Activated CD8-positive, alpha-beta memory T cell treated with anti-CD3 and anti-CD28 coated beads, Interleukin-2, amount 10 ng/mL, durations not matched to agents 7 days and 5 days (primary cell): ENCODE data around the gene PYDC1. TPM values are rescaled to one million over a fixed set of nuclear protein-coding genes. Genes with fewer than 3 reads are reported as not detected.
"Not testable (repeated sequence)": the region's sequence is repeated elsewhere in the genome, so short reads cannot be mapped to it uniquely, and the experiment has no call there.

Source experiments
- ATAC-seq: fragments of 150-1000 bp; cut with Tn5 transposase; one replicate; pipeline ENCODE4 v1.10.0; 2021; ENCODE audit warnings: moderate library complexity
- CTCF ChIA-PET: fragments of 350-600 bp; sonication (Branson Sonifier 250); formaldehyde crosslinking; loops from one replicate; lab custom pipeline; 2021; ENCODE audit warnings: antibody characterized with exemption; lab: Charles Lee
- DNase-seq: peaks from one replicate; pipeline ENCODE4 v3.0.0-alpha.2; 2020
- H3K27ac Mint-ChIP-seq: one replicate; pipeline ENCODE4 v1.8.0; 2021; ENCODE audit warnings: mild to moderate bottlenecking, mixed read lengths
- H3K27me3 Mint-ChIP-seq: one replicate; pipeline ENCODE4 v1.8.0; 2021; ENCODE audit warnings: mixed read lengths
- H3K36me3 Mint-ChIP-seq: one replicate; pipeline ENCODE4 v1.8.0; 2021; ENCODE audit warnings: mild to moderate bottlenecking, mixed read lengths
- H3K4me1 Mint-ChIP-seq: one replicate; pipeline ENCODE4 v1.8.0; 2021; ENCODE audit warnings: mixed read lengths
- H3K4me3 Mint-ChIP-seq: one replicate; pipeline ENCODE4 v1.8.0; 2021; ENCODE audit warnings: mild to moderate bottlenecking, moderate library complexity, mixed read lengths
- H3K9me3 Mint-ChIP-seq: one replicate; pipeline ENCODE4 v1.8.0; 2022; ENCODE audit warnings: low read depth, mixed read lengths
- total RNA-seq, 2 experiments: library from RNA; stranded (reverse); gene quantifications; one replicate each; pipeline ENCODE4 v1.2.3, GENCODE V29; 2021

PYDC1 gene
- total RNA-seq, result not detected

DNA sequence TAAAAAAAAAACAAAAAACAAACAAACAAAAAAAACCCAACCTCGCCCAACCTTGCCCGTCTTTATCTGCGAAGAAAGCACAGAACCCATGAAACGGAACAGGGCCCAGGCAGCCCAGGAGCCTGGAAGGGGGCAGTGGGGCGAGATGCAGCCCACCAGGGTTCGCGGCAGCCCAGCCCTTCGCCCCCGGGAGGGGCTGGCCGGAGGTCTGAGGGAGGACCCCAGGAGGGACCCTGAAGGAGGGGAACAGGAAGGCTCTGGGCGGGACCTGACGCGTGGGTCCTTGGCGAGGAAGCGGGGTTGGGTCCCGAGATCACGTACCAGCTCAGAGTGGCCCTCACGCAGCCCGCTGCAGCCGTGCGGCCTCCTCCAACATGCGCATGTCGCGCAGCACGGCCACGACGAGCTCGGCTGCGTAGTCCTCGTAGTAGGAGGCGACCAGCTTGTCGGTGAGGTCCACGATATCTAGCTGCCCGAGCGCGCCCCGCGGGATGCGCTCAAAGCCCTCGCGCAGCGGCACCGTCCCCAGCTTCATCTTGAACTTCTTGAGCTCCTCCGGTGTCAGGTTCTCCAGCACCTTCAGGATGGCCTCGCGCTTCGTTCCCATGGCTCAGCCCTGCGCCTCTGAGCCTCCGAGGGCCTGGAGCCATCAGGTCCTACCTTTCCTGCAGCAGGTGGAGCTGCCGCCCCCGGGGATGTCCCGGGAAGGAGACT lies at the start of gene PYDC1:
Gene PYDC1, minus strand, starts transcription at position 714 of the 714 bp plus-strand sequence. Its CDS starts 107 bp downstream, at position 607.
- no peak within 1 kb of the TSS for H3K27ac Mint-ChIP-seq
- CTCF ChIA-PET, result interaction anchor here (0.7 to 3.0 kb wide), 12 partner anchors 10 to 623 kb away, joined by 3 to 19 read pairs (median 4); partner anchors contain the start of genes PYCARD and ZNF843
- DNase-seq (no peak), ATAC-seq (peak; percentile 43)
- peaks cover 65% of the 10 kb centered on the region for H3K27me3 Mint-ChIP-seq
- peak within 1 kb of the TSS; percentile 33 for H3K4me3 Mint-ChIP-seq
- peaks cover 27% of the 10 kb centered on the region for H3K4me1 Mint-ChIP-seq
- peaks cover 2% of the 10 kb centered on the region for H3K36me3 Mint-ChIP-seq
- no peaks in the 10 kb centered on the region for H3K9me3 Mint-ChIP-seq

DNA sequence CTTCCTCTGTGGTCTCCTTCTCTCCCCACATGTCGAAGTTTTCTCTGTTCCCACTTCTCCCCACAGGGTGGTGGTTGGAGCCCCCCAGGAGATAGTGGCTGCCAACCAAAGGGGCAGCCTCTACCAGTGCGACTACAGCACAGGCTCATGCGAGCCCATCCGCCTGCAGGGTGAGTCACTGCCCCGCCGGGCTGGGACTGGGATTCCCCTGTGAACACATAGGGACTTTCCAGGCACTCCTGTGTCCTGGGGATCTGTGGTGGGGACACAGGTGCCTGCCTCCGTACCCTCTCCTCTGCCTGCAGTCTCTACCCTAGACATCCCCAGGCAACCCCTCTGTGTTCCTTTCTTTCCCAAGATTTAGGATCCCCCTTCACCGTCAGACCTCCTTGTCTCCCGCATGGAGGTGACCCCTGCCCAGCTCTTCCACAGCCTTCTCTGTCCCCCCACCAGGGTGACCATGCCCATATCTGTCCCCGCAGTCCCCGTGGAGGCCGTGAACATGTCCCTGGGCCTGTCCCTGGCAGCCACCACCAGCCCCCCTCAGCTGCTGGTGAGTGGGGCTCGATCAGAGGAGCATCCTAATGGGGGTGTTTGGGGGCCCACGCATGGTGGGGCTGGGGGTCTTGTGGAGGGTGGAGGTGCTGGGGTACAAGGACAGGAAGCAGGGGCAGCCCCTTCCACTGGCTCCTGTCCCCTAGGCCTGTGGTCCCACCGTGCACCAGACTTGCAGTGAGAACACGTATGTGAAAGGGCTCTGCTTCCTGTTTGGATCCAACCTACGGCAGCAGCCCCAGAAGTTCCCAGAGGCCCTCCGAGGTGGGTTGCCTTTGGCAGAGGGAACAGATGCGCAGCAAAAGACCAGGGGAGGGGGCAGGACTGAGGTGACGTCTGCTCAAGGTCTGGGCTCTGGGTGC lies 48.7 kb upstream of the PYDC1 start:
- Mint-ChIP-seq H3K4me1 (peaks cover 37% of the 10 kb centered on the region), H3K4me3 (no peak overlapping the region)

DNA sequence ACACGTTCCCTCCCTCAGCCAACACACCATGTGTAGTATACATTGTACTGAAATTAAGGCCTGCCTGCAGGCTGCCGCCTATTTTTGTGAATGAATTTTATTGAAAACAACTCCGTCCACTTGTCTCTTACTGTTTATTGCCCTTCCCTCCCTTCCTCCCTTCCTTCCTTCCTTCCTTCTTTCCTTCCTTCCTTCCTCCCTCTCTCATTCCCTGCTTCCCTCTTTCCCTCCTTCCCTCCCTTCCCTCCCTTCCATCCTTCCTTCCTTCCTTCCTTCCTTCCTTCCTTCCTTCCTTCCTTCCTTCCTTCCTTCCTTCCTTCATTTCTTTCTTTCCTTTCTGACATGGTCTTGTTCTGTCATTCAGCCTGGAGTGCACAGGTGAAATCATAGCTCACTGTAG lies 45.1 kb upstream of the PYDC1 start:
- no peak overlapping the region for H3K27ac Mint-ChIP-seq
- no peaks in the 10 kb centered on the region for H3K9me3 Mint-ChIP-seq
- H3K4me1 Mint-ChIP-seq, result peaks cover 42% of the 10 kb centered on the region
- DNase-seq (no peak), ATAC-seq (no peak)
- no peaks in the 10 kb centered on the region for H3K27me3 Mint-ChIP-seq
- H3K36me3 Mint-ChIP-seq, result peaks cover 2% of the 10 kb centered on the region
- no peak overlapping the region for H3K4me3 Mint-ChIP-seq
- CTCF ChIA-PET, result no interaction called here

More for the DNA sequence above, 48.7 kb upstream of the PYDC1 start:
- ATAC-seq, result peak; percentile 82
- CTCF ChIA-PET, result no interaction called here
- H3K27me3 Mint-ChIP-seq, result no peaks in the 10 kb centered on the region
- peak; percentile 74 for DNase-seq
- peak overlapping the region; percentile 66 for H3K27ac Mint-ChIP-seq
- peaks cover 8% of the 10 kb centered on the region for H3K36me3 Mint-ChIP-seq
- no peaks in the 10 kb centered on the region for H3K9me3 Mint-ChIP-seq

DNA sequence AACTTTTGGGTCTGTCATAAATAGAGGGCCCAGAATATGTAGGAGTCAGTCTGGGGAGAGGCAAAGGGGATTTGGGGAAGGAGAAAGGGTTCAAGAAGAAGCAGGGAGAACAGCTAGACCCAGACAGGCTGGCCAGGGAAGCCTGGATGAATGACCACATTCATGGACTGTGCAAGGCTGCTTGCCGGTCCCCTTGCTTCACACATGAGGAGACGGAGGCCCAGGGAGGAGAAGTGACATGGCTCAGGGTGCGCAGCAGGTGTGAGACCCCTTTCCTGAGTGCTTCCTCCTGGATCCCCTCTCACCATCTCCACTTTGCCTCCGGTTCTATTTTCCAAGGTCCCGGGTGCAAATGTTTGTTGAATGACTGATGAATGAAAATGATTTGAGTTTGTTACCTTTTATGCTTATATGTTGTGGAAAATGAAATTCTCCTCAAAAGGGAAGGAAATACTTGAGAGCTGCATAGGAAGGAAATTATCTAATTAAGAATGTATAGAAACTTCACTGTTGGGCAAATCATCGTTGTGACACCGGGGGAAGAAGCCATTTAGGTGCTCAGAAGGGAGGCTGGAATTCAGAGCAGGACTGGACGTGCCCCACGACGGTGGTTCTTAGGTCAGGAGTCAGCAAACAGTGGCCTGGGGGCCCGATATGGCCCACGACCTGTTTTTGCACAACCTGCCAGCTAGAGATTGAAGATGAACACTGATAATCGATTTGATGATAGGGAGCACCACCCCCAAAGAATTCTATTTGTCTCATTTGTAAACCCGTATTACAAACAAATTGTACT lies 43.4 kb upstream of the PYDC1 start:
- Mint-ChIP-seq H3K4me3 (peak overlapping the region; percentile 61), H3K36me3 (peaks cover 2% of the 10 kb centered on the region), H3K27ac (peak overlapping the region; percentile 80), H3K27me3 (no peaks in the 10 kb centered on the region), H3K4me1 (peaks cover 32% of the 10 kb centered on the region), H3K9me3 (no peaks in the 10 kb centered on the region)
- CTCF ChIA-PET, result interaction anchor here (0.7 kb wide), 1 partner anchor 41 kb away, joined by 3 read pairs; no protein-coding TSS in a partner anchor
- no peak for DNase-seq
- no peak for ATAC-seq

DNA sequence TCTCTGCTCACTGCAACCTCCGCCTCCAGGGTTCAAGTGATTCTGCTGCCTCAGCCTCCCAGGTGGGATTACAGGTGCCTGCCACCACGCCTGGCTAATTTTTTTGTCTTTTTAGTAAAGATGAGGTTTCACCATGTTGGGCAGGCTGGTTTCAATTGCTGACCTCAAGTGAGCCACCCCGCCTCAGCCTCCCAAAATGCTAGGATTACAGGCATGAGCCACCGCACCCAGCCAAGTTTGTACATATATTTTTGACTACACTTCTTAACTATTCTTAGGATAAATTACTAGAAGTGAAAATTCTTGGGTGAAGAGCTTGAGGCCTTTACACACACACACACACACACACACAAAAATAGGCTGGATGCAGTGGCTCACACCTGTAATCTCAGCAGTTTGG lies 41.4 kb upstream of the PYDC1 start:
- Mint-ChIP-seq H3K9me3 (no peaks in the 10 kb centered on the region), H3K27me3 (no peaks in the 10 kb centered on the region), H3K4me3 (no peak overlapping the region), H3K36me3 (peaks cover 3% of the 10 kb centered on the region), H3K27ac (no peak overlapping the region), H3K4me1 (peaks cover 41% of the 10 kb centered on the region)
- DNase-seq (no peak), ATAC-seq (no peak)
- CTCF ChIA-PET, result no interaction called here

DNA sequence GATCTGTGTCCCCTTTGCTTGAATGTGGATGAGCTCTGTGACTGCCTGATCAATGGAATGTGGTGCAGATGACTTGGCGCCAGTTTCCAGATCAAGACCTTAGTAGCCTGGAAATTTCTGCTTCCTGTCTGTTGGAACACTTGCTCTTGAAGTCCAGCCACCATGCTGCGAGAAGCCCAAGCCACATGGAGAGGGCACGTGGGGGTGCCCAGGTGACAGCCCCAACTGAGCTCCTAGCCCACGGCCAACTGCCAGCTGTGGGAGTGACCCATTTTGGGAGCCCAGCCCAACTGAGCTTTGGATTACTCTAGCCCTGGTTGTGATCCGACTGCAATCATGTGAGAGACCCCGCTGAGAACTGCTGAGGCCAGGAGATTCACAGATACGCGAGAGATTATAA lies 39.5 kb upstream of the PYDC1 start:
- DNase-seq, result no peak
- no peaks in the 10 kb centered on the region for H3K9me3 Mint-ChIP-seq
- peaks cover 1% of the 10 kb centered on the region for H3K36me3 Mint-ChIP-seq
- no peak overlapping the region for H3K4me3 Mint-ChIP-seq
- no peaks in the 10 kb centered on the region for H3K27me3 Mint-ChIP-seq
- no peak for ATAC-seq
- CTCF ChIA-PET, result interaction anchor here (0.7 to 1.6 kb wide), 3 partner anchors 94 to 612 kb away, joined by 3 to 7 read pairs (median 3); no protein-coding TSS in a partner anchor
- peaks cover 49% of the 10 kb centered on the region for H3K4me1 Mint-ChIP-seq
- peak overlapping the region; percentile 29 for H3K27ac Mint-ChIP-seq

DNA sequence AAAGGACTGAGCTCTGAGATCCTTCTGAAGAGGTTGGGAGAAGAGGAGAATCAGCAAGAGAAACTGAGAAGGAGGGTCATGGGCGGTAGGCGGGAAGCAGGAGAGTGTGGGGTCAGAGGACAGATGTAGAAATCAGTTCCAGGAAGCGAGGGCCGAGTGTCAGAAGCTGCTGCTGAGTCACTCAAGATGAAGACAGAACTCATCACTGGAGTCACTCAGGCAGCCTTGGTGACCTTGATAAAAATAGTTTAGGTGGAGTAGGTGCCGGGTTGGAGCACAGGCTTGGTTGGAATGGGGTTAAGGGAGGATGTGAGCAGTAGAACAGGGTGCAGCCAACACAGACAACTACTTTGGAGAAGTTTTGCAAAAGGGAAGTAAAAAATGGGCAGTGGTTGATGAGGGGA lies 36.7 kb upstream of the PYDC1 start:
- H3K4me1 Mint-ChIP-seq, result peaks cover 51% of the 10 kb centered on the region
- CTCF ChIA-PET, result interaction anchor here (1.4 to 1.9 kb wide), 3 partner anchors 10 to 111 kb away, joined by 3 to 5 read pairs (median 4); no protein-coding TSS in a partner anchor
- H3K9me3 Mint-ChIP-seq, result no peaks in the 10 kb centered on the region
- ATAC-seq, result peak; percentile 91
- peak; percentile 78 for DNase-seq
- peak overlapping the region; percentile 94 for H3K27ac Mint-ChIP-seq
- peaks cover 4% of the 10 kb centered on the region for H3K36me3 Mint-ChIP-seq
- peak overlapping the region; percentile 71 for H3K4me3 Mint-ChIP-seq
- H3K27me3 Mint-ChIP-seq, result no peaks in the 10 kb centered on the region

DNA sequence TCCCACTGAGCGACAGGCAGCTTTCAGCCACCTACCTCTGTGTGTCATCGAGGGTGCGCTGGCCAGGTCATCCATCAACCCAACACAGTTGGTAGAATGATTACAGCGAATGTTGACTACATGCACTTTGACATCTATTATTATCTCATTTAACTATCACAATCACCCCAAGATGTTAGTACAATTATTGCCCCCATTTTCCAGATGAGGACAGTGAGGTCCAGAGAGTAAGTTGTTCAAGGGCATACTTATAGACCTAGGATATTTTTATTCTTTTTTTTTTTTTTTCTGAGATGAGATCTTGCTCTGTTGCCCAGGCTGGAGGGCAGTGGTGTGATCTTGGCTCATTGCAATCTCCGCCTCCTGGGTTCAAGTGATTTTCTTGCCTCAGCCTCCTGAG lies 34.5 kb upstream of the PYDC1 start:
- Mint-ChIP-seq H3K4me3 (no peak overlapping the region), H3K27me3 (no peaks in the 10 kb centered on the region), H3K4me1 (peaks cover 48% of the 10 kb centered on the region), H3K36me3 (peaks cover 4% of the 10 kb centered on the region), H3K27ac (peak overlapping the region; percentile 79), H3K9me3 (no peaks in the 10 kb centered on the region)
- DNase-seq (no peak), ATAC-seq (no peak)
- CTCF ChIA-PET, result no interaction called here

DNA sequence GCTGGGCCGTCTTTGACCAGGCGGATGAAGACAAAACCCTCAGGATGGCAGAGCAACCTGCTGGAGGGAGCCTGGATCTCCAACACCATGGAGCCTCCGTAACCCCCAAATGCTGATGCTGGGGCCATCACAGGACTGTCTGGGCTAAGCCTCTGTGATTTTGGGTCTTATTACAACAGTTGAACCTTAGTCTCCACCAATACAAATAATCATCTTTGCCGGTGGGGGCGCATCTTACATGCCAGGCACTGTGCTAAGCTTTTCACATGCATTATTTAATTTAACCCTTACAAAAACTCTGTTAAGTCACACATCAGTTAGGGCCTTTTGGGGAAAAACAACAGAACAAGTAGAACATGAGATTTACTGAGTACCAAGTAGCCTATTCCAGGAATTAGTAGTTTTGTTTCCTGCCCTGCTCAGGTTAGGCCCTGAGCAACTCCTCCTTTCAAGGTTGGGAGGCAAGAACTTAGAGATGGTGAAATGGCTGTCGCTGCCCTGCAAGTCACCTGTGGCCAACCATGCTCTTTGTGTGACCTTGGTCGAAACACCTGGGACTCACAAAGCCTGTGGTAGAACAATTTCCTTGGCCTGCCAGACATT lies 33.9 kb upstream of the PYDC1 start:
- Mint-ChIP-seq H3K27me3 (no peaks in the 10 kb centered on the region), H3K4me1 (peaks cover 48% of the 10 kb centered on the region), H3K36me3 (peaks cover 4% of the 10 kb centered on the region), H3K9me3 (no peaks in the 10 kb centered on the region), H3K4me3 (no peak overlapping the region), H3K27ac (peak overlapping the region; percentile 79)
- CTCF ChIA-PET, result no interaction called here
- ATAC-seq (peak; percentile 68), DNase-seq (peak; percentile 52)

DNA sequence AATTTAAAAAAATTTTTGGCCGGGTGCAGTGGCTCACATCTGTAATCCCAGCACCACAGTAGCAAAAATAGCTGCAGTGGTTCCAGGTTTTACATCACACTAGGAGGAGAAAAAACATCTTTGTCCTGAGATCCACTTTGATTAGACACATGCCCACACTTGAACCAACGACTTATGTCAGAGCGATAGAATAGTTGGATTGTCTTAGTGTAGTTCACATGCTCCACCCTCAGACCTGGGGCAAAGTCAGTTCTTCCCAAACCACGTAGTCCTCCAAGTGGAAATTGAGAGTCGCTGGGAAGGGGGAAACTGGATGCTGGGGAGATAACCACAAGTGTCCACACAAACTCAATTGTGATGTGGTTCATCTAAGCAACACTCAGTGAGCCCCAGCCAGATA lies 31.4 kb upstream of the PYDC1 start:
- Mint-ChIP-seq H3K36me3 (peaks cover 2% of the 10 kb centered on the region), H3K4me3 (no peak overlapping the region), H3K4me1 (peaks cover 34% of the 10 kb centered on the region), H3K9me3 (no peaks in the 10 kb centered on the region), H3K27me3 (peaks cover 9% of the 10 kb centered on the region), H3K27ac (no peak overlapping the region)
- ATAC-seq, result no peak
- CTCF ChIA-PET, result interaction anchor here (1.0 kb wide), 1 partner anchor 28 kb away, joined by 3 read pairs; no protein-coding TSS in a partner anchor
- DNase-seq, result no peak

DNA sequence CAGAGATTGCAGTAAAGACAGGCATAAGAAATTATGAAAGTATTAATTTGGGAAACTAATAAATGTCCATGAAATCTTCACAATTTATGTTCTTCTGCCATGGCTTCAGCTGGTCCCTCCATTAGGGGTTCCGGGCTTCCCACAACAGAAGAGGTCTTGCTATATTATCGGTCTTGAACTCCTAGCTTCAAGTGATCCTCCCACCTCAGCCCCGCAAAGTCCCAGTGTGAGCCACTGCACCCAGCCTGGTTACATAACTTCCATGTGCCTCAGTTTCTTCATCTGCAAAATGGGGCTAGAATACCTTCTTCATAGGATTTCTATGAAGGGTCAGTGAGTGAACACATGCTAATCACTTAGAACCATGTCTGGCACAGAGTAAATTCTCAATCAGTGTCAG lies 29.4 kb upstream of the PYDC1 start:
- H3K36me3 Mint-ChIP-seq, result peaks cover under 1% of the 10 kb centered on the region
- CTCF ChIA-PET, result no interaction called here
- no peak overlapping the region for H3K4me3 Mint-ChIP-seq
- ATAC-seq, result no peak
- no peak overlapping the region for H3K27ac Mint-ChIP-seq
- no peaks in the 10 kb centered on the region for H3K9me3 Mint-ChIP-seq
- H3K4me1 Mint-ChIP-seq, result peaks cover 14% of the 10 kb centered on the region
- DNase-seq, result no peak
- H3K27me3 Mint-ChIP-seq, result peaks cover 16% of the 10 kb centered on the region

DNA sequence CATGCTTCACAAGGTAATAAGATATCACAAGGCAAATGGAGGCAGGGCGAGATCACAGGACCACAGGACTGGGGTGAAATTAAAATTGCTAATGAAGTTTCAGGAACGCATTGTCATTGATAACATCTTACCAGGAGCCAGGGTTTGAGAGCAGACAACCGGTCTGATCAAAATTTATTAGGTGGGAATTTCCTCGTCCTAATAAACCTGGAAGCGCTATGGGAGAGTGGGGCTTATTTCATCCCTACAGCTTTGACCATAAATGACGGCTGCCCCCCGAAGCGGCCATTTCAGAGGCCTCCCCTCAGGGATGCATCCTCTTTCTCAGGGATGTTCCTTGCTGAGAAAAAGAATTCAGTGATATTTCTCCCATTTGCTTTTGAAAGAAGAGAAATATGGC lies 28.7 kb upstream of the PYDC1 start:
- DNase-seq, ATAC-seq, H3K4me1 Mint-ChIP-seq, H3K36me3 Mint-ChIP-seq, H3K27ac Mint-ChIP-seq, H3K9me3 Mint-ChIP-seq, CTCF ChIA-PET, H3K4me3 Mint-ChIP-seq: not testable (repeated sequence)
- peaks cover 16% of the 10 kb centered on the region for H3K27me3 Mint-ChIP-seq
